ENCODE measurements around the gene CDC40.
A peak's percentile ranks its signal among the peaks of the same experiment; 100 is the strongest.

Gene CDC40

DNA sequence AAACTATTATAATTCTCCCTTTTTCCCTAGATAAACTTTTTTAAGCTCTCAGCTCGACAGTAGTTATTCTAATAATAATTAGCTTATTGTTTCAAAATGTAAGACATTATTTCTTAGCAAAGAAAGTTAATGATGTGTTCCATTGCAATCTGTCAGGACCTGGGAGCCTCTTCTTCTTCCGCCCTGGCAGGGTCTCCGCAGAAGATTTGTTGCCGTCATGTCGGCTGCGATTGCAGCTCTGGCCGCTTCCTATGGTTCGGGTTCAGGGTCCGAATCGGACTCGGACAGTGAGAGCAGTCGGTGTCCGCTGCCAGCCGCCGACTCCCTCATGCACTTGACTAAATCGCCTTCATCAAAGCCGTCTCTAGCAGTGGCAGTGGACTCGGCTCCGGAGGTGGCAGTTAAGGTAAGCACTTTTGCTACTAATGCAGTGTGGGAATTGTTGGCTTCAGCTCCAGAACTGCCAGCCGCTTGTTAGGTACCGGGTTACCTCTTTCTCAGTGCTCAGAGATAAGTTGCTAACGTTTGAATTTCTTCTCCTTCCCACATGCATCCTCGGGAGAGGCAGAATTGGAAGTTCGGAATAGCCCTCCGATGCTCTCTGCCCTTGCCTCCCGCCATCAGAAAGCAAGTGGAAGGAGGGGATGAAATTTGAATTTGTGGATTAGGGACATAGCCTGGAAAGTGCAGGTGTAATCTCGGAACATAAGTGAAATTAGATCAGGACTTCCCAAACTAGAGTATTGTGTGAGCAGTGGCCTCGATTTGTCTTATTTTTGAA, at the start of gene CDC40:
TSS of gene CDC40 (plus strand) at position 200 of the 781 bp plus-strand sequence. CDS start at position 218, 18 bp downstream.
- DNase-seq (ENCODE audit: low read depth), result no peak
- H3K4me3 ChIP-seq (ENCODE audit: low read depth, low read length), result peak within 1 kb of the TSS; percentile 88

DNA sequence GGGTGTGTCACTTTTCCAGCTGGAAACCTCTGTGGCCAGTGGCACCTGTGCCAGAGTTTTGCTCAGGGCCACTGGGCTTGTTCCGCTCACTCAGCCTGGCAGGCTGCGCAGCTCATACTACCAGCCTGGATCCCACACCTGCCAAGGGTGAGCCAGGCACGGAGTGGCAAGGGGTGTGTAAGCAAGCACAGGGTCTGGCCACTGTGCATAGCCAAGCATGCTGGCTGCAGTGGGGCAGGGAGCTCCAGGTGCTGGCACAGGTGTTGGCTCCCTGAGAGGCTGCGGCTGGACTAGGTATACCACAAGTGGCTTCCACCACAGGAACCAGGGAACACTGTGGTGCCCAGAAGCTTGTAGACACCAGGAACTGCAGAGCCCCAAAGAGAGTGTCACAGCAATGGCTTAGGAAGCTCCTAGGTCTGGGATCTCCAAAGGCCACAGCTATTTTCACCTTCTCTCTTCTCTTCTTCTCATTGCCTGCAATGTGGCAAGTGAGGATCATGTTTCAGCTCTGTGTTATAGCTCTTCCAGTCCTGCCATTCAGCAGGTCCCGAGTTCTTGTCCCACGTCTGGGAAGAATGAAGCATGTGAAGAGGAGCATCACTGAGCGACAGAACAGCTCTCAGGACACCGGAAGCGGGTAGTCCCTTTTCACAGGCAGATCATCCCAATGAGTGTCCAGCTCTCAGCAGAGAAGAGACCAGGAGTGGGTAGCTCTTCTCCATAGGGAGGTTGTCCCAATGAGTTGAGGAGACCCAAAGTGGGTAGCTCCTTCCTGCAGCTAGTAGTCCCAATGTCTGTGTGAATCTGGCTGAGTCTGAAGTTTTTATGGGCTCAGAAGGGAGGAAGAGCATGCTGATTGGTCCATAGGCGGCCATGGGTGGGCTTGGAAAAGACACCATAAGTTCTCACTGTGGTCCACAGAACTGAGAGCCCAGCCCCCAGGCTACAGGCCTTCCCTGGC, 42.0 kb upstream of the CDC40 start:
- no peak overlapping the region for H3K4me3 ChIP-seq (ENCODE audit: low read depth, low read length)
- DNase-seq (ENCODE audit: low read depth), result no peak

DNA sequence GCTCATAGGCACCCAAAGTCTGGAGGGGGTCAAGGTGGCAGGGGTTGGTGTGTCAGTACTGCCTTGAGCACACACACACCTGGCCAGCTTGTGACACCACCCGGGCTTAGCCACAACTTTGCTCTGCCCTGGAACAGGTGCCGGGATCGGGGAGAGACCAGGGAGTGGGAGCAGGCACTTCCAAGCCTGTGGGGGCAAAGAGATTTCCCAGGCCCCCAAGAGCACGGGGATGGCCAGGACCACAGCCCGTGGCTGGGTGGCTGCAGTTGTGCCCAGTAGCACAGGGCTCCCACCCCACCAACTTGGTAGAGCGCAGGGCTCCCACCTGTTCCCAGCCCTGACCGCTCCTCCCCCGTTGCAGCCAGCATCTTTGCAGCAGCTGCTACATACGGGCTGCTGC, 41.2 kb upstream of the CDC40 start:
- DNase-seq (ENCODE audit: low read depth), result no peak

DNA sequence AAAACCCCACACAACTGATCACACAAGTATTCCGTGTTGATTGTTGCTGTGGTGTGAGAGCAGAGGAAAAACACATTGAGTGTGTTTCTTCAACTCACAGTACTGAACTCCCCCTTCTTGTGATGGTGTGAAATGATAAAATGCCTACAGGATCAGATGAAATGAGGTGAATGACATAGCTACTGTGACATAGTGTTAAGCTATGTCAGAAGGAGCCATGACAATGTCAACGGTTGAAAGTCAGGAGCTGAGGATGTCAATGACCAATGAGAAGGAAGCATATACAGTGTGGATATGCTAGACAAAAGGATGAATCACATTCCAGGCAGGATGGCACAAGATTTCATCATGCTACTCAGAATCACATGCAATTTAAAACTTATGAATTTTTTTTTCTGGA, 39.6 kb upstream of the CDC40 start:
- no peak overlapping the region for H3K4me3 ChIP-seq (ENCODE audit: low read depth, low read length)
- DNase-seq (ENCODE audit: low read depth), result peak; percentile 69

More for the DNA sequence above, 41.2 kb upstream of the CDC40 start:
- no peak overlapping the region for H3K4me3 ChIP-seq (ENCODE audit: low read depth, low read length)

GRCh38 chr6:110147870-110148269, 32.4 kb upstream of the CDC40 start:
- H3K4me3 ChIP-seq (ENCODE audit: low read depth, low read length), result no peak overlapping the region
- no peak for DNase-seq (ENCODE audit: low read depth)

DNA sequence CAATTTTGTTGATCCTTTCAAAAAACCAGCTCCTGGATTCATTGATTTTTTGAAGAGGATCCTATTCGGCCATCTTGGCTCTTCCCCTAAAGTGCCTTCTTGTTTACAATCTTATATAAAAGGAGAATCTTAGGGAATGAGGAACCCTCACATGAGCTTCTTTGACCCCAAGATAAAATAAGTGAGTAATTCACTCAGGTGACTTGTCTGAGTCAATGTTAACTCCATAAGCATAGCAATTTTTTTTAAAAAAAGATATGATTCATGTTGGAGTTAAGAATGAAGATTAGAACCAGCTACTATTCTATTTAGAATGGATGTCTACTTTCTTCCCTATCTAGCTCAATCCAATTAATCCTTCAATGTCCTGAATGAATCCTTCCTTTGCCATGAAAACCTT, 21.7 kb upstream of the CDC40 start:
- DNase-seq (ENCODE audit: low read depth), result no peak

DNA sequence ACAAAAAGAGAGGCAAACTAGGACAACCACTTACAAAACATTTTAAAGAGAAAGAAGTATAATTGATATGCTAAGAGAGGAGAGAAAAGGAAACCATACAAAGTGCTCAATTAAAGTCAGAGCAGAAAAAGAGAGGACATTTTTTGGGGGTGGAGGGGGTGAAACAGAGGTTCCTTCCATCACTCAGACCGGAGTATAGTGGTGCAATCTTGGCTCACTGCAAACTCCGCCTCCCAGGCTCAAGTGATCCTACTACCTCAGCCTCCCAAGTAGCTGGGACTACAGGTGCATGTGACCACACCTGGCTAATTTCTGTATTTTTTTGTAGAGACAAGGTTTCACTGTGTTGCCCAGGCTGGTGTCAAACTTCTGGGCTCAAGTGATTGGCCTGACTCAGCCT, 10.1 kb upstream of the CDC40 start:
- no peak for DNase-seq (ENCODE audit: low read depth)
- no peak overlapping the region for H3K4me3 ChIP-seq (ENCODE audit: low read depth, low read length)

More for the DNA sequence above, 21.7 kb upstream of the CDC40 start:
- H3K4me3 ChIP-seq (ENCODE audit: low read depth, low read length), result no peak overlapping the region

DNA sequence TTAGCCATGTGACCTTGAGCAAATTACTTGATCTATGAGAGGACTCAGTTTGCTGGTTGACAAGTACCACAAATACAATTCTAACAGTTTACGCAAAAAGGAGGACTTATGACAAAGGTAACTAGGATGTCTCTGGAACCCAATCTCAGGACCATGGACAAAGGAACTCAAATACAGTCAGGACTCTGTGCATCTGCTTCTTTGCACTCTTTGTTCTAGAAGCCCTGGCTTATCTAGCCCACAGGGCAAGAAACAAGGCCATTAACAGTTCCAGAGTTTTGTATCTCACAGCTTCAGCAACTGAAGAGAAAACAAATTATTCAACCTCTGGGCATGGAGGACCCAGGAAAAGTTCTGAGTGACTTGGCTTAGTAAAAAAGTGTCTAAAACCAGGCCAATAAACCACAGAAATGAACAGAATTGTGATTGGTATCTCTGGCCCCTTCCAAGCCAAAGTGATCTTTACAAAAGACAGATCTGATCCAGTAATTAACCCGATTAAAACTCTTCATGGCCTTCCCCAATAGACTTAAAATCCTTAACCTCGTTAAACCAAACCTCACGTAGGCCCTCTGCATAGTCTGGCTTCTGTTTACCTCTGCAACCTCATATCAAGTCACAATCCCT, 6.6 kb upstream of the CDC40 start:
- H3K4me3 ChIP-seq (ENCODE audit: low read depth, low read length), result no peak overlapping the region
- DNase-seq (ENCODE audit: low read depth), result no peak

- H3K4me3 ChIP-seq (ENCODE audit: low read depth, low read length), result peak overlapping the region; percentile 88
- peak; percentile 9 for DNase-seq (ENCODE audit: low read depth)
Observed at GRCh38 chr6:110178626-110179405, 1.4 kb upstream of the CDC40 start.

GRCh38 chr6:110179406-110180227, 610 bp upstream of the CDC40 start, which contains the start of gene WASF1:
TSS of gene WASF1 (minus strand) at chr6:110179670. CDS start at chr6:110127601, 52,069 bp downstream.
- peak; percentile 97 for DNase-seq (ENCODE audit: low read depth)
- H3K4me3 ChIP-seq (ENCODE audit: low read depth, low read length), result peak within 1 kb of the TSS; percentile 88

- H3K4me3 ChIP-seq (ENCODE audit: low read depth, low read length), result peak overlapping the region; percentile 88
- no peak for DNase-seq (ENCODE audit: low read depth)
Observed at GRCh38 chr6:110181131-110182030, 1.2 kb downstream of the CDC40 start.

DNA sequence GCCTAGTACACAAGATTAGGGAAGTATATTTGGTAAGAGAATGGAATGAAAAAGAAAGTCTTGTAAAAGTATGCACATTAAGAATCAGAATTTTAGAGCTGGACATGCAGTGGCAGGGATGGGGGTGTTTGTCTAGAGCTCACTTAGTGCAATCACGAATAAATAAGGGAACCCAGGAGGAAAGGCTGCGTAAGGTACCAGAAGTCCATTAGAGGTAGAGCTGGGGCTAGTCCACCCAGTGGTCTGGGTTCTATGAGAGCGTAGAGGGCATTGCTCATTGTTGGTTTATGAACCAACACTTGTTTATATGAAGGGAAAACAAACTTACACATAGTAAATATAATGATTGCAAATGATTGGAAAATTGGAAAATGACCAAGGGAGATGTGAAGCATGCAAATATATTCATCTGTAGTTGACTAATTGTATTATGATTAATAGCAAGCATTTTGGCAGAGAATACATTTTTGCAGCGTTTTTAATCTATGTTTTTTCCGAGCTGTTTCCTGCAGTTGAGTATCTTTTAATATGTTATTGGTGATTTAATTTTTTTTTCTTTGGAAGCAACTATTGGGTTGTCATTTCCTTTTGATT, 3.2 kb downstream of the CDC40 start:
- H3K4me3 ChIP-seq (ENCODE audit: low read depth, low read length), result no peak overlapping the region
- DNase-seq (ENCODE audit: low read depth), result no peak

- no peak for DNase-seq (ENCODE audit: low read depth)
- no peak overlapping the region for H3K4me3 ChIP-seq (ENCODE audit: low read depth, low read length)
Observed at GRCh38 chr6:110185879-110186278, 5.7 kb downstream of the CDC40 start.

DNA sequence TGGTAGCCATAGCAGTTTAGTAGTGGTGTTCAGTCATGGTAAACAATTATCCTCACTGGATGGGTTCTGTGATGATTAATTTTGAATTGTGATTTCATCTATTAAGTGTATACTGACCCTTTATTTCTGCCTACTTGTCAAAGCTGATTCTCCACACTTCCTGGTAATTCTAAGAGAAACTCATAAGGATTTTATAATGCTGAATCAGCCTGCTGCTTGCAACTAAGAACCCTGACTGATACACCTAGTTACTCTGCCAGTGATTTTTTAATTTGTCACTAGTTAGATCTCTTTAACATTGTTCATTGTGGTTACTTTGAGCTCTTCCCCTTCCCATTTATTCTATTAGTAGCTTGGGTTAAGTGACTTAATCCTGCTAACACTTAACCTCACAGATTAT, 8.6 kb downstream of the CDC40 start:
- no peak overlapping the region for H3K4me3 ChIP-seq (ENCODE audit: low read depth, low read length)
- DNase-seq (ENCODE audit: low read depth), result no peak

DNA sequence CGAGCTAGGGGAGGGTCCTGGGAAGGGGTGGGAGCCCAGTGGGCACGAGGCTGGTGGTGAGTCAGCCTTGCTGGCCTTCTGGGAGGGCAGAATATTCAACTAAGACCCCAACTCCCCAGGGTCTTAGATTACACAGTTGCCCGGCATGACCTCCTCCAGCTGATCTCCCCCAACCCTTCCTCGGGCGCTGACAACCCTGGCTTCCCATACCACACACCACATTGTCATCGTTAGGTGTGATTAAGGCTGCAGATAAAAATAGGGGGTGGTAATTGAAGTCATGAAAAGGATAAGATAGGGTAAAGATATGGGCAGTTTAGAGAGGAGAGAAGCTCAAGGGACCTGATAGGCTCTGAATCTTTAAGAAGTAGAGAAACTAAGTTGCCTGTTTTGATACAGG, 10.5 kb downstream of the CDC40 start:
- H3K4me3 ChIP-seq (ENCODE audit: low read depth, low read length), result no peak overlapping the region
- DNase-seq (ENCODE audit: low read depth), result no peak

- no peak for DNase-seq (ENCODE audit: low read depth)
- no peak overlapping the region for H3K4me3 ChIP-seq (ENCODE audit: low read depth, low read length)
Observed at GRCh38 chr6:110191477-110191876, 11.2 kb downstream of the CDC40 start.

- H3K4me3 ChIP-seq (ENCODE audit: low read depth, low read length), result no peak overlapping the region
- DNase-seq (ENCODE audit: low read depth), result no peak
Observed at GRCh38 chr6:110195639-110196038, 15.4 kb downstream of the CDC40 start.
